ENCODE results near the gene DNAH3.
"Not testable (repeated sequence)": the region's sequence is repeated elsewhere in the genome, so short reads cannot be mapped to it uniquely, and the experiment has no call there.

The DNAH3 gene

GRCh38 chr16:21076186-21076883, 74.3 kb downstream of the DNAH3 start:
- DNase-seq (ENCODE audit: low read depth in 3 of 3, low spot score in 1 of 3): no peak

- DNase-seq (ENCODE audit: low read depth in 3 of 3, low spot score in 1 of 3): no peak
Measured at GRCh38 chr16:21075252-21075651, 75.4 kb downstream of the DNAH3 start.

DNA sequence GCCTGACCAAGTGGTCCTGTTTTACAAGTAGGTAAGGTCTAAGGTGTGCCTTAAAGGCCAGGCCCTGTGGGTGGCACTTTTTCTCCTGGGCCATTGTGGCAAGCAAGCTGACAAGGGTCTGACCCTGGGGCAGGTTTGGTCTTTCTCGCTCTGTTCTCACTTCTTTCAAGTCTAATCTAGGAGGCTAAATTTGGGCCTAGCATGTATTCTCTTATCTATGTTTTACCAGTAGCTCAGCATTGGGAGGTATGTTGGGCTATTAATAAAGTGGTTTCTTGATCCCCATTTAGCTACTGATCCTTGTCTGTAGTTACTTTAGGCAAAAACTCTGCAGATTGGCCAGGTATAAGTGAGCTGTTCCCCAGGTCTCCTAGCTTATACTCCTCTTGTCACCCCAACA, 77.7 kb downstream of the DNAH3 start:
- DNase-seq (ENCODE audit: low read depth in 3 of 3, low spot score in 1 of 3): no peak

DNA sequence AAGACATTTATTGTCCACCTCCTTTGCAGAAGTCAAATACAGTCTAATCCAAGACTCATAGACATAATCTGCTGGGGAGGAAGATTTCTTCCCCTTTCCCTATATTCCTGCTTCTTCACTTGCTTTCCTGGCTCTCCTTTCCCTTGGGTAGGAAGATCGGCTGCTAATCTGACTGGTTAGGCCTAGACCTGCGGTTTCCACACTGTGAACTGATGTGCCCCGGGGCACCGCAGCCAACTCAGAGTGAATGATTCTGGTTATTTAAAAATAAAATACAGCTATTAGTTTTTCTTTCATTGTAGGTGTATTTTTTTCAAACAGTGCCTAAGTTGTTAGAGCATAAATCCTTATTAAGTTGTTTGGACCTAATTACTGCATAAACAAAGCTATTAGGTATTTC, 78.9 kb downstream of the DNAH3 start:
- DNase-seq (ENCODE audit: low read depth in 3 of 3, low spot score in 1 of 3): no peak

- DNase-seq (ENCODE audit: low read depth in 3 of 3, low spot score in 1 of 3): no peak
Measured at GRCh38 chr16:21070564-21070963, 80.1 kb downstream of the DNAH3 start.

GRCh38 chr16:21069986-21070385, 80.7 kb downstream of the DNAH3 start:
- no peak for DNase-seq (ENCODE audit: low read depth in 3 of 3, low spot score in 1 of 3)

- DNase-seq (ENCODE audit: low read depth in 3 of 3, low spot score in 1 of 3): no peak
Measured at GRCh38 chr16:21064203-21064602, 86.4 kb downstream of the DNAH3 start.

DNA sequence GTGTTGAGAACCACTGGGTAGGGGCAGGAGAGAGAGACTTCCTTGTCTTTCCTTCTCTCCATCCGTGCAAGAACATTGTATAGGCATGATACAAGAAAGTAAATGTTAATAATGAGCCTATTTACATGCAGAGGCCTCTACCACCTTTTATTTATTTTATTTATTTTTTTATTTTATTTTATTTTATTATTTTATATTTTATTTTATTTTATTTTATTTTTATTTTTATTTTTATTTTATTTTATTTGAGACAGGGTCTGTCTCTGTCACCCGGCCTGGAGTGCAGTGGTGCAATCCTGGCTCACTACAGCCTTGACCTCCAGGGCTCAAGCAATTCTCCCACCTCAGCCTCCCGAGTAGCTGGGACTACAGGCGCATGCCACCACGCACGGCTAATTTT, 87.3 kb downstream of the DNAH3 start:
- not testable (repeated sequence) for DNase-seq (ENCODE audit: low read depth in 3 of 3, low spot score in 1 of 3)

DNA sequence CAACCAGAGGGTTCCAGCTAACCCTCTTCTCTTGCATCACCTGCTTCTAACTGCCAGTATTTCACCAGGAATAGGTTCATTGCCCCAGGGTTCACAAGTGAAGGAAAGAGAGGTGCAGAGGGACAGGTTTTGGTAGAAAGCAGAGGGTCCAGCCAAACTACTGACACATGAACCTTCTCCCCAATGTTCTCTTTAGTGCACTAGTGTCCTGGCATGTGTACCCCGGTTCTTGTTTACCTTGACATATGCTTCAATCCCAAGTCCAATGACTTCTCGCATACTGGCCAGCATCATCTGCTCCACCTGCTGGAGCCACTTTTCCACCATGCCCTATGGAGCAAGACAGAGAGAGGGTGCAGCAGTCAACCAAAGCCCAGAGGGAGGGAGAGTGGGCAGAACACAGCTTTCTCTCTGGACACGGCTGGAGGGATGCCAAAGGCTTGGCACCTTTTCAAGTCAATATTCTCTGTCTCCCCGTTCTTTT, 90.6 kb downstream of the DNAH3 start:
- no peak for DNase-seq (ENCODE audit: low read depth in 3 of 3, low spot score in 1 of 3)

DNA sequence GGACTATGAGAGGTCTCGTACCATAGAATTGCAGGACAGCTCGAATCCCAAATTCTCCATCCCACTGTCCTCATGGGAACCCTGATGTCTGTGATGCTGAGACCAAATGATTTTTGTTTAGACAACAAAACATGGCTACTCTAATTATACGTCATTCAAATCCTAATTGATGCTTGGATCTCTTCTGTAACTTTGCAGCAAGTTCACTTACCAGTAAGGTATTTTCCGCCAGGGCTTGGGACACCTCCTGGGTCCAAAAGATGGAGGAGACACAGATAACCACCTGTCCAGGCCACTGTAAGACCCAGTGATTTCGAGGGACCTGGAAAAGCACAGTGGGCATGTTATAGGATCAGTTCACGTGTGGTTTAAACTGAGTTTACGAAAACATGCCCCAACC, 92.8 kb downstream of the DNAH3 start:
- DNase-seq (ENCODE audit: low read depth in 3 of 3, low spot score in 1 of 3): no peak

DNA sequence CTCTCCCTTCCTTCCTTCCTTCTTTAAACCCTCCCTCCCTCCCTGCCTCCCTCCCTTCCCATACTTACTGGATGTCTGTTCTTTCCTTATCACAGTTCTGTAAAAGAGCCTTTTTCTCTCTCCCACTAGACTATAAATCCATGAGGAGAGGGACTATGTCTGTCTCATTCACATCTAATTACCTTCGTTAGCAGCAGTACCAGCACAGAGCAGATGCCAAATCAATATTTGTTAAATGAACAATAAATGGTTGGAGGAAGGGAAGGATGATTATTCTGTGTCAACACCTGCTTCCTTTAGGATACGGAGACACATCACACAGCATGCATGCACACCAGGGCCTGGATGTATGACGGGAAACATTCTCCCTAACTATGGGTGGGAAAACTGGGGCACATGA, 94.2 kb downstream of the DNAH3 start:
- DNase-seq (ENCODE audit: low read depth in 3 of 3, low spot score in 1 of 3): no peak

- DNase-seq (ENCODE audit: low read depth in 3 of 3, low spot score in 1 of 3): not testable (repeated sequence)
Measured at GRCh38 chr16:21055738-21056137, 94.9 kb downstream of the DNAH3 start.

GRCh38 chr16:21053590-21053989, 97.1 kb downstream of the DNAH3 start:
- no peak for DNase-seq (ENCODE audit: low read depth in 3 of 3, low spot score in 1 of 3)

GRCh38 chr16:21048091-21048912, 102.3 kb downstream of the DNAH3 start:
- DNase-seq (ENCODE audit: low read depth in 3 of 3, low spot score in 1 of 3): not testable (repeated sequence)

DNA sequence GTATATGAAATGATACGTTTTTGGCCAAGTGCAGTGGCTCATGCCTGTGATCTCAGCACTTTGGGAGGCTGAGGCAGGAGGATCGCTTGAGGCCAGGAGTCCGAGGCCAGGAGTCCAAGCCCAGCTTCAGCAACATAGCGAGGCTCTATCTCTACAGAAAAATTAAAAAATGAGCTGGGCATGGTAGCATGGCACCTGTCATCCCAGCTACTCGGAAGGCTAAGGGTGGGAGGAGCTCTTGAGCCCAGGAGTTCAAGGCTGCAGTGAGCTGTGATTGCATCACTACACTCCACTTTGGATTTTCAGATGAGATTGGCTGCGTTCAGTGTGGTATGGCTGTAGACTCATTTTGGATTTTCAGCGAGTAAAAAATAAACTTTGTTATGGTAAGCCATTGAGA, 112.4 kb downstream of the DNAH3 start:
- no peak for DNase-seq (ENCODE audit: low read depth in 3 of 3, low spot score in 1 of 3)

- no peak for DNase-seq (ENCODE audit: low read depth in 3 of 3, low spot score in 1 of 3)
Measured at GRCh38 chr16:21037736-21038135, 112.9 kb downstream of the DNAH3 start.

- DNase-seq (ENCODE audit: low read depth in 3 of 3, low spot score in 1 of 3): no peak
Measured at GRCh38 chr16:21037168-21037567, 113.5 kb downstream of the DNAH3 start.

DNA sequence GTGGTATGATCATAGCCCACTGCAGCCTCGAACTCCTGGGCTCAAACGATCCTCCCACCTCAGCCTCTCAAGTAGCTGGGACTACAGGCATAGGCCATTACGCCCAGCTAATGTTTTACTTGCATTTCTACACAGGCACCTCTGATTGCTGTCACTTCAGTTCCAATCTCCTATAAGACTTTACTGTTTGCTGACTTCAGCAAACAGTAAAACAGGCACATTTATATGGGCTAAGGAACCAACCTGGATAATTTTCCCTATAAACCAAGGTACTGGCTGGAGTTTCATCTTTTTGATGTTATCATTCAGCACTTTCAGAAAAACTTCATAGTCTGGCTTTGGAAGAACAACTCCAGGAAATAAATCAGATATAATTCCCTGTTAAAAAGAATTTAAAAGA, 114.2 kb downstream of the DNAH3 start:
- no peak for DNase-seq (ENCODE audit: low read depth in 3 of 3, low spot score in 1 of 3)

DNA sequence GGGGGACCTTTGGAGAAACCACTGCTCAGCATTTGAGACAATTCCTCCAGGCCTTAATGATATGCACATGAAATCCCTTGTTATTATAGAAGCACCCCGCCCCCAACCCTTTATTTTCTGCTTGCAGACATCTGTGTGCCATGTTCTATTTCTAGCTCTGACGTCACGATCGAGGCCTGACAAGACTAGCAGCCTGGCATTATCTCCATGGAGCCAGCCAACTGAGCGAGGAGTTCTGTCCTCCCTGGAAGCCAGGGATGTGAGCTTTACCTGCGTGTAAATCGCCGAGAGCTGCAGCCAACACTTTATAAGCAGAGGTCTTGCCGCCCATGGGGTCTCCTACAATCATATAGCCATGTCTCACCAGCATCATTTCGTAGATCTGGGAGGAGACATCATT, 116.9 kb downstream of the DNAH3 start:
- DNase-seq (ENCODE audit: low read depth in 3 of 3, low spot score in 1 of 3): no peak

DNA sequence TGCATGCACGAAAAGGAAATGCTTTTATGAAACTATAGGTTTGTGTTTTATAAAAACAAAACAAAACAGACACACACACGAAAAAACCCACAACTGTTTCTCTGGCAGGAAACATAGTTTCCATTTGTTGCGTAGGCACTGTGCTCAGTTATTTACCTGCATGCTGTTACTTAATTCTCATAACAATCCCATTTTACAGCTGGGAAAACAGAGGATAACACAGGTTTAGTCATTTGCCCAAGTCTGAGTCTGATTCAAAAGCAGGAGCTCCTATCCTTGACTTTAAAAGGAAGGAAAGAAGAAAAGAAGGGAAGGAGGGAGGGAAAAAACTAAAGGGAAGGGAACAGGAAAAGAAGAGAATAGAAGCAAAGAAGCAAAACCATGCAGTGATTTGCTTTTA, 117.4 kb downstream of the DNAH3 start:
- DNase-seq (ENCODE audit: low read depth in 3 of 3, low spot score in 1 of 3): no peak

GRCh38 chr16:21028728-21029127, 121.9 kb downstream of the DNAH3 start:
- DNase-seq (ENCODE audit: low read depth in 3 of 3, low spot score in 1 of 3): no peak

- DNase-seq (ENCODE audit: low read depth in 3 of 3, low spot score in 1 of 3): no peak
Measured at GRCh38 chr16:21026846-21027245, 123.8 kb downstream of the DNAH3 start.
